Small intestine (tissue), 7 donors: Measurements from ENCODE around the gene LINC00237. TPM values are rescaled to one million over a fixed set of nuclear protein-coding genes. Genes with fewer than 3 reads are reported as not detected.

Experiments
- DNase-seq, 2 donors: peaks; one replicate each; pipeline versions ENCODE4 v3.0.0 to v3.0.0-alpha.2; 2013
- FAIRE-seq: peaks from 2 replicates; lab custom pipeline; 2012; peaks lifted over from hg19 to GRCh38; lab: Jason Lieb, UNC
- H3K27ac ChIP-seq, 3 donors: one replicate each; pipeline ENCODE4 v1.5.1; 2013; ENCODE audit warnings: low read length in 2 of 3, mild to moderate bottlenecking in 2 of 3, control low read depth in 1 of 3, inconsistent platforms in 1 of 3, low read depth in 1 of 3, moderate library complexity in 1 of 3
- H3K27me3 ChIP-seq, 3 donors: one replicate each; pipeline ENCODE4 v1.6.1; 2013; ENCODE audit warnings: low read length in 3 of 3, inconsistent platforms in 1 of 3; ENCODE audit not compliant: control insufficient read depth in 3 of 3, insufficient read depth in 3 of 3
- H3K36me3 ChIP-seq, 3 donors: one replicate each; pipeline ENCODE4 v1.6.1; 2013; ENCODE audit warnings: low read length in 3 of 3, inconsistent platforms in 1 of 3, low read depth in 1 of 3, mild to moderate bottlenecking in 1 of 3, moderate library complexity in 1 of 3; ENCODE audit not compliant: control insufficient read depth in 3 of 3, insufficient read depth in 2 of 3
- H3K4me1 ChIP-seq, 3 donors: one replicate each; pipeline ENCODE4 v1.6.1; 2013; ENCODE audit warnings: low read length in 2 of 3, inconsistent platforms in 1 of 3, low read depth in 1 of 3, mild to moderate bottlenecking in 1 of 3, moderate library complexity in 1 of 3; ENCODE audit not compliant: control insufficient read depth in 3 of 3, insufficient read depth in 2 of 3
- H3K4me3 ChIP-seq, 3 donors: one replicate each; pipeline ENCODE4 v1.5.1; 2013; ENCODE audit warnings: low read length in 3 of 3, control low read depth in 1 of 3, inconsistent platforms in 1 of 3, low read depth in 1 of 3, mild to moderate bottlenecking in 1 of 3, moderate library complexity in 1 of 3
- H3K9me3 ChIP-seq, 2 donors: one replicate each; pipeline ENCODE4 v1.6.1; 2013; ENCODE audit warnings: low read depth in 1 of 2, low read length in 1 of 2; ENCODE audit not compliant: control insufficient read depth in 2 of 2, insufficient read depth in 1 of 2
- WGBS, 3 donors: extraction: QIAGEN DNeasy Blood & Tissue Kit; methylation state at CpG; one replicate each; pipeline ENCODE4 v1.1.7; 2013; 5-methylcytosine and 5-hydroxymethylcytosine counted together
- polyA plus RNA-seq, 4 donors: library from polyadenylated mRNA; stranded (reverse) in 3 of 4; unstranded in 1 of 4; fragments of 200-250 nt in 3 of 4; fragments of 120-200 nt in 1 of 4; gene quantifications; one replicate each; pipeline versions ENCODE4 v1.2.1 to v1.2.3, GENCODE V29; 2013
- donor health status: healthy with polysubstance abuse.
- donor health status: control.
- donor health status: control.
- donor health status: Bipolar disorder and iron deficiency.
- donor health status: healthy.

LINC00237 gene
- polyA plus RNA-seq, 4 donors, result not detected

- 88 to 92% (median 90%) methylated on average over 5 of the region's 5 CpGs for WGBS, 3 donors
- H3K4me3 ChIP-seq, result no peak overlapping the region
- no peaks in the 10 kb centered on the region for H3K27me3 ChIP-seq
- H3K9me3 ChIP-seq, result no peaks in the 10 kb centered on the region
- H3K36me3 ChIP-seq, result peaks cover 0 to 11% (median 0%) of the 10 kb centered on the region in 3 donors
- no peak overlapping the region for H3K27ac ChIP-seq
- no peak for DNase-seq
- no peak for FAIRE-seq
- peaks cover 0 to 3% (median 0%) of the 10 kb centered on the region in 3 donors for H3K4me1 ChIP-seq
These were observed 23.7 kb upstream of the LINC00237 start for GRCh38 chr20:21129861-21130260.

GRCh38 chr20:21127201-21127981 is 21.2 kb upstream of the LINC00237 start:
- Histone ChIP-seq H3K9me3 (no peaks in the 10 kb centered on the region), H3K27ac (peak overlapping the region in 1 of 3 donors; percentile 28), H3K27me3 (no peaks in the 10 kb centered on the region), H3K4me1 (peaks cover 0 to 3% (median 0%) of the 10 kb centered on the region in 3 donors), H3K4me3 (peak overlapping the region in 1 of 3 donors; percentile 100), H3K36me3 (peaks cover 0 to 4% (median 0%) of the 10 kb centered on the region in 3 donors)
- WGBS, 3 donors, result 23 to 70% (median 38%) methylated on average over 5 of the region's 5 CpGs
- FAIRE-seq (peak; percentile 74), DNase-seq (peak in 1 of 2 donors; percentile 62)

GRCh38 chr20:21126581-21126870 is 20.4 kb upstream of the LINC00237 start:
- WGBS, 3 donors, result 2 to 11% (median 8%) methylated on average over 8 of the region's 8 CpGs

GRCh38 chr20:21125849-21126580 is 19.9 kb upstream of the LINC00237 start, which contains the start of gene KIZ:
TSS of gene KIZ (plus strand) at chr20:21126082. CDS start at chr20:21126116, 34 bp downstream.
- Histone ChIP-seq H3K9me3 (no peaks in the 10 kb centered on the region), H3K27me3 (no peaks in the 10 kb centered on the region), H3K4me3 (peak within 1 kb of the TSS; percentile 84 to 100 (median 92)), H3K4me1 (peaks cover 0 to 3% (median 0%) of the 10 kb centered on the region in 3 donors), H3K27ac (peak within 1 kb of the TSS; percentile 68 to 86 (median 74)), H3K36me3 (peaks cover 0 to under 1% (median 0%) of the 10 kb centered on the region in 3 donors)
- WGBS, 3 donors, result 1% methylated on average over 39 to 66 of the region's 66 CpGs
- no peak for FAIRE-seq
- DNase-seq, result peak; percentile 93 to 98

More at GRCh38 chr20:21126581-21126870, 20.4 kb upstream of the LINC00237 start:
- H3K27me3 ChIP-seq, result no peaks in the 10 kb centered on the region
- H3K36me3 ChIP-seq, result peaks cover 0 to 2% (median 0%) of the 10 kb centered on the region in 3 donors
- peak overlapping the region; percentile 84 to 100 (median 92) for H3K4me3 ChIP-seq
- H3K4me1 ChIP-seq, result peaks cover 0 to 3% (median 0%) of the 10 kb centered on the region in 3 donors
- FAIRE-seq (no peak), DNase-seq (peak in 1 of 2 donors; percentile 6)
- peak overlapping the region in 1 of 3 donors; percentile 86 for H3K27ac ChIP-seq
- H3K9me3 ChIP-seq, result no peaks in the 10 kb centered on the region

- no peaks in the 10 kb centered on the region for H3K27me3 ChIP-seq
- H3K4me1 ChIP-seq, result peaks cover 0 to 3% (median 0%) of the 10 kb centered on the region in 3 donors
- H3K4me3 ChIP-seq, result peak overlapping the region; percentile 3 to 64 (median 56)
- H3K9me3 ChIP-seq, result no peaks in the 10 kb centered on the region
- WGBS, 3 donors, result 1 to 5% (median 4%) methylated on average over 20 to 25 of the region's 25 CpGs
- peak overlapping the region; percentile 37 to 74 (median 59) for H3K27ac ChIP-seq
- H3K36me3 ChIP-seq, result no peaks in the 10 kb centered on the region
- DNase-seq, result peak in 1 of 2 donors; percentile 68
- FAIRE-seq, result no peak
These were observed 19.1 kb upstream of the LINC00237 start for GRCh38 chr20:21125072-21125848.

- Histone ChIP-seq H3K9me3 (no peaks in the 10 kb centered on the region), H3K4me3 (no peak overlapping the region), H3K27me3 (peaks cover 0 to under 1% (median 0%) of the 10 kb centered on the region in 3 donors), H3K36me3 (no peaks in the 10 kb centered on the region), H3K27ac (no peak overlapping the region), H3K4me1 (peaks cover 0 to 3% (median 0%) of the 10 kb centered on the region in 3 donors)
- 91 to 95% (median 93%) methylated on average over 3 of the region's 3 CpGs for WGBS, 3 donors
- FAIRE-seq (no peak), DNase-seq (no peak)
These were observed 18.0 kb upstream of the LINC00237 start for GRCh38 chr20:21124190-21124589.

GRCh38 chr20:21118782-21119181 is 12.6 kb upstream of the LINC00237 start:
- no peaks in the 10 kb centered on the region for H3K4me1 ChIP-seq
- H3K4me3 ChIP-seq, result no peak overlapping the region
- H3K27me3 ChIP-seq, result peaks cover 0 to 18% (median 7%) of the 10 kb centered on the region in 3 donors
- H3K9me3 ChIP-seq, result no peaks in the 10 kb centered on the region
- no peak overlapping the region for H3K27ac ChIP-seq
- no peak for FAIRE-seq
- DNase-seq, result no peak
- no peaks in the 10 kb centered on the region for H3K36me3 ChIP-seq
- WGBS, 3 donors, result 92 to 98% (median 94%) methylated on average over 2 of the region's 2 CpGs

- DNase-seq (no peak), FAIRE-seq (no peak)
- peaks cover 0 to 24% (median 7%) of the 10 kb centered on the region in 3 donors for H3K27me3 ChIP-seq
- H3K36me3 ChIP-seq, result no peaks in the 10 kb centered on the region
- H3K27ac ChIP-seq, result no peak overlapping the region
- H3K4me1 ChIP-seq, result no peaks in the 10 kb centered on the region
- H3K4me3 ChIP-seq, result no peak overlapping the region
- 67 to 75% (median 69%) methylated on average over 4 of the region's 4 CpGs for WGBS, 3 donors
- no peaks in the 10 kb centered on the region for H3K9me3 ChIP-seq
These were observed 12.0 kb upstream of the LINC00237 start for GRCh38 chr20:21118138-21118537.
